Vagina (tissue), 2 donors: ENCODE results near the gene CTU2.

ENCODE experiments used
- CTCF ChIP-seq, 3 experiments: fragments of 450-650 bp in 2 of 3; fragments of 200-600 bp in 1 of 3; sonication (generic) in 1 of 3; IDR thresholded peaks; one replicate each; pipeline ENCODE4 v1.5.1; 2017 to 2019; ENCODE audit warnings: antibody characterized with exemption in 3 of 3, mild to moderate bottlenecking in 2 of 3, moderate library complexity in 2 of 3
- POLR2A ChIP-seq, 2 donors: fragments of 450-650 bp; IDR thresholded peaks; one replicate each; pipeline ENCODE4 v1.6.1; 2017; ENCODE audit warnings: antibody characterized with exemption in 2 of 2, mild to moderate bottlenecking in 2 of 2, moderate library complexity in 2 of 2
- POLR2AphosphoS5 ChIP-seq, 2 donors: sonication (generic); formaldehyde crosslinking; IDR thresholded peaks; one replicate each; pipeline ENCODE4 v1.9.0; 2017; ENCODE audit warnings: antibody characterized with exemption in 2 of 2, mild to moderate bottlenecking in 2 of 2, low read depth in 1 of 2; ENCODE audit not compliant: insufficient read depth in 1 of 2

DNA sequence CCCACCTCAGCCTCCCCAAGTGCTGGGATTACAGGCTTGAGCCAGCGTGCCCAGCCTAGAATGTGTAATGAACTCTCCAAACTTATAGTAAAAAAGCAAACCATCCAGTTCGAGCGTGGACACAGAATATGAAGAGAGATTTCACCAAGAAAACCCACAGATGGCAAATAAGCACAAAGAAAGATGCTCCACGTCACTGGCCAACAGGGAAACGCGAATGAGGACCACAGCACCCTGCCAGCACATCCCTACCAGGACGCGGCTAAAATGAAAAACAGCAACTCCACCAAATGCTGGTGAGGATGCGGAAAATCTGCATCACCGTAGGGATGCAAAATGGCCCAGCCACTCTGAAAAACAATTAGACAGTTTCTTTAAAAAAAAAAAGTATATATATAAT, 44.8 kb upstream of the CTU2 start:
- TF ChIP-seq CTCF (IDR thresholded peaks at IDR 0.05) = no peak
- TF ChIP-seq POLR2AphosphoS5 (IDR thresholded peaks at IDR 0.05; ENCODE audit: insufficient read depth in 1 of 2, low read depth in 1 of 2) = no peak
- TF ChIP-seq POLR2A (IDR thresholded peaks at IDR 0.05) = no peak
